H1 (cell line): ENCODE results near the gene COL11A1. TPM values are rescaled to one million over a fixed set of nuclear protein-coding genes. Genes with fewer than 3 reads are reported as not detected.

Source experiments
- CTCF ChIA-PET: fragments of 300-600 bp; sonication (Branson Sonifier 250); formaldehyde crosslinking; loops from one replicate; lab custom pipeline; 2021; ENCODE audit not compliant: partially characterized antibody; lab: Charles Lee
- POLR2A ChIA-PET: fragments of 300-600 bp; sonication (Branson Sonifier 250); formaldehyde crosslinking; loops from one replicate; lab custom pipeline; 2021; ENCODE audit warnings: inconsistent platforms; ENCODE audit not compliant: partially characterized antibody; lab: Charles Lee
- DNase-seq, 2 experiments: peaks; one replicate each; pipeline versions ENCODE4 v3.0.0 to v3.0.0-alpha.2; 2010 to 2022; ENCODE audit warnings: low spot score in 2 of 2, low read depth in 1 of 2, mixed read lengths in 1 of 2
- FAIRE-seq: peaks from 2 replicates; lab custom pipeline; 2011; peaks lifted over from hg19 to GRCh38; lab: Jason Lieb, UNC
- H2AFZ ChIP-seq: 2 replicates; pipeline ENCODE4 v1.8.1; 2012; ENCODE audit warnings: low read length, inconsistent platforms
- H2AK5ac ChIP-seq: 2 replicates; pipeline ENCODE4 v1.6.1; 2013; ENCODE audit warnings: low read depth, low read length
- H2BK120ac ChIP-seq: replicated peaks from 2 replicates; pipeline ENCODE3; 2013; ENCODE audit warnings: low read depth, low read length, inconsistent platforms
- H2BK12ac ChIP-seq: 2 replicates; pipeline ENCODE4 v1.6.1; 2013; ENCODE audit warnings: low read depth, low read length
- H2BK15ac ChIP-seq: 2 replicates; pipeline ENCODE4 v1.6.1; 2013; ENCODE audit warnings: low read length
- H2BK20ac ChIP-seq: 2 replicates; pipeline ENCODE4 v1.6.1; 2013; ENCODE audit warnings: low read length
- H2BK5ac ChIP-seq: 2 replicates; pipeline ENCODE4 v1.6.1; 2013; ENCODE audit warnings: low read depth, low read length
- H3K14ac ChIP-seq: 2 replicates; pipeline ENCODE4 v1.6.1; 2013; ENCODE audit warnings: inconsistent platforms; ENCODE audit not compliant: insufficient read length
- H3K18ac ChIP-seq: 2 replicates; pipeline ENCODE4 v1.6.1; 2013; ENCODE audit warnings: low read length; ENCODE audit errors: extremely low read depth
- H3K23ac ChIP-seq: 2 replicates; pipeline ENCODE4 v1.6.1; 2013; ENCODE audit warnings: inconsistent platforms; ENCODE audit not compliant: insufficient read length
- H3K23me2 ChIP-seq: 2 replicates; pipeline ENCODE4 v1.6.1; 2013; ENCODE audit warnings: low read depth, low read length
- H3K27ac ChIP-seq: 2 replicates; pipeline ENCODE4 v1.6.1; 2011; ENCODE audit warnings: low read depth, low read length, inconsistent platforms
- H3K27me3 ChIP-seq, 4 experiments: replicated peaks in 1 of 4; 1 replicate in 1 of 4; 2 replicates in 3 of 4; pipeline versions ENCODE4 v1.6.1 to v1.8.1; 2011 to 2013; ENCODE audit warnings: low read length in 3 of 4, mild to moderate bottlenecking in 3 of 4, inconsistent platforms in 2 of 4, mixed read lengths in 2 of 4, moderate library complexity in 1 of 4; ENCODE audit not compliant: control insufficient read depth in 3 of 4, insufficient read depth in 3 of 4; ENCODE audit errors: extremely low read depth in 1 of 4
- H3K36me3 ChIP-seq, 4 experiments: 2 replicates each; pipeline versions ENCODE4 v1.6.1 to v1.8.1; 2011 to 2013; ENCODE audit warnings: mild to moderate bottlenecking in 4 of 4, low read length in 3 of 4, moderate library complexity in 2 of 4, control low read depth in 1 of 4, inconsistent platforms in 1 of 4; ENCODE audit not compliant: insufficient read depth in 4 of 4, control insufficient read depth in 2 of 4
- H3K4ac ChIP-seq: replicated peaks from 2 replicates; pipeline ENCODE3; 2013; ENCODE audit warnings: low read length, low read depth, mixed read lengths, inconsistent platforms; ENCODE audit not compliant: insufficient read length
- H3K4me1 ChIP-seq, 4 experiments: replicated peaks in 1 of 4; 1 replicate in 1 of 4; 2 replicates in 3 of 4; pipeline versions ENCODE4 v1.6.1 to v1.8.1; 2011 to 2013; ENCODE audit warnings: low read length in 3 of 4, inconsistent platforms in 2 of 4, mixed read lengths in 1 of 4; ENCODE audit not compliant: insufficient read depth in 4 of 4, control insufficient read depth in 3 of 4
- H3K4me2 ChIP-seq, 2 experiments: 2 replicates each; pipeline versions ENCODE4 v1.6.1 to v1.8.1; 2011 to 2013; ENCODE audit warnings: low read depth in 2 of 2, low read length in 2 of 2, control low read depth in 1 of 2, inconsistent platforms in 1 of 2, mild to moderate bottlenecking in 1 of 2; ENCODE audit not compliant: insufficient read depth in 1 of 2
- H3K4me3 ChIP-seq, 4 experiments: fragments of 200-600, 300-600 bp in 1 of 4; sonication (generic), shearing (Covaris generic), sonication (Bioruptor Twin) in 1 of 4; 2 replicates each; pipeline versions ENCODE4 v1.5.1 to v1.8.1; 2011 to 2016; ENCODE audit warnings: low read length in 4 of 4, low read depth in 3 of 4, control low read depth in 2 of 4, inconsistent platforms in 2 of 4, mild to moderate bottlenecking in 2 of 4, mixed read lengths in 1 of 4, moderate library complexity in 1 of 4; ENCODE audit not compliant: insufficient read depth in 2 of 4; ENCODE audit errors: extremely low read depth in 1 of 4
- H3K56ac ChIP-seq: replicated peaks from 2 replicates; pipeline ENCODE3; 2013; ENCODE audit warnings: low read depth, mild to moderate bottlenecking, mixed read lengths, low read length, inconsistent platforms; ENCODE audit not compliant: insufficient read length
- H3K79me1 ChIP-seq: 2 replicates; pipeline ENCODE4 v1.6.1; 2013; ENCODE audit warnings: low read depth, low read length, control low read depth
- H3K79me2 ChIP-seq, 2 experiments: 2 replicates each; pipeline versions ENCODE4 v1.6.1 to v1.8.1; 2012 to 2013; ENCODE audit warnings: low read length in 2 of 2, mild to moderate bottlenecking in 2 of 2, inconsistent platforms in 1 of 2; ENCODE audit not compliant: insufficient read depth in 2 of 2, control insufficient read depth in 1 of 2
- H3K9ac ChIP-seq, 4 experiments: replicated peaks in 1 of 4; 1 replicate in 1 of 4; 2 replicates in 3 of 4; pipeline versions ENCODE4 v1.6.1 to v1.8.1; 2011 to 2013; ENCODE audit warnings: low read depth in 3 of 4, low read length in 3 of 4, control low read depth in 2 of 4, mild to moderate bottlenecking in 2 of 4, moderate library complexity in 2 of 4, inconsistent platforms in 1 of 4; ENCODE audit errors: extremely low read depth in 1 of 4
- H3K9me3 ChIP-seq, 2 experiments: 2 replicates each; pipeline versions ENCODE4 v1.6.1 to v1.8.1; 2012 to 2013; ENCODE audit warnings: mild to moderate bottlenecking in 2 of 2, moderate library complexity in 2 of 2, control low read depth in 1 of 2, inconsistent platforms in 1 of 2, low read depth in 1 of 2, low read length in 1 of 2, mixed read lengths in 1 of 2; ENCODE audit not compliant: insufficient read depth in 2 of 2
- H4K20me1 ChIP-seq, 2 experiments: replicated peaks in 1 of 2; 2 replicates each; pipeline versions ENCODE3 to v1.8.1; 2011 to 2013; ENCODE audit warnings: inconsistent platforms in 2 of 2, low read length in 2 of 2, mild to moderate bottlenecking in 1 of 2; ENCODE audit not compliant: insufficient read depth in 2 of 2, control insufficient read depth in 1 of 2
- H4K5ac ChIP-seq: 2 replicates; pipeline ENCODE4 v1.6.1; 2013; ENCODE audit warnings: low read length, low read depth, mixed read lengths, inconsistent platforms; ENCODE audit not compliant: insufficient read length
- H4K8ac ChIP-seq: 2 replicates; pipeline ENCODE4 v1.8.0; 2013; ENCODE audit warnings: mild to moderate bottlenecking, moderate library complexity, low read length, inconsistent platforms; ENCODE audit not compliant: insufficient read depth; ENCODE audit errors: extremely low read depth
- H4K91ac ChIP-seq: replicated peaks from 2 replicates; pipeline ENCODE3; 2013; ENCODE audit warnings: low read length, mixed read lengths, inconsistent platforms; ENCODE audit not compliant: insufficient read length
- JUN ChIP-seq: IDR thresholded peaks from 2 replicates; pipeline ENCODE4 v1.6.1; 2011; ENCODE audit warnings: low read depth, mild to moderate bottlenecking, improper control_type of control experiment, low read length
- POLR2A ChIP-seq, 2 experiments: IDR thresholded peaks; 1 replicate in 1 of 2; 2 replicates in 1 of 2; pipeline ENCODE4 v1.6.1; 2011; ENCODE audit warnings: low read depth in 2 of 2, low read length in 2 of 2, mild to moderate bottlenecking in 2 of 2; ENCODE audit errors: control extremely low read depth in 1 of 2
- POLR2AphosphoS5 ChIP-seq: IDR thresholded peaks from 2 replicates; pipeline ENCODE4 v1.6.1; 2011; ENCODE audit warnings: low read depth, low read length
- SUZ12 ChIP-seq: fragments of 200-600 bp; sonication (generic); IDR thresholded peaks from 2 replicates; pipeline ENCODE4 v1.6.1; 2012; ENCODE audit warnings: mild to moderate bottlenecking, inconsistent platforms, low read length, moderate library complexity, mixed read lengths
- WGBS, 2 experiments: shearing (Covaris generic) in 1 of 2; methylation state at CpG; one replicate each; pipeline versions ENCODE4 v1.1.6 to v1.1.7; 2013 to 2015; ENCODE audit warnings: low lambda C conversion rate in 2 of 2, mixed read lengths in 2 of 2, inconsistent platforms in 1 of 2, low coverage in 1 of 2, missing lambda C conversion rate in 1 of 2; ENCODE audit not compliant: insufficient replicate concordance in 2 of 2, insufficient coverage in 1 of 2, insufficient read length in 1 of 2; ENCODE audit errors: extremely low coverage in 1 of 2, missing lambda C conversion rate in 1 of 2; 5-methylcytosine and 5-hydroxymethylcytosine counted together
- polyA plus RNA-seq, 7 experiments: library from polyadenylated mRNA; depleted of rRNA in 3 of 7; stranded (reverse) in 5 of 7; unstranded in 2 of 7; fragments of >200 nt in 5 of 7; fragments of 200-250 nt in 2 of 7; gene quantifications; 1 replicate in 5 of 7; 2 replicates in 1 of 7; 4 replicates in 1 of 7; pipeline versions ENCODE4 v1.2.1 to v1.2.3, GENCODE V29; 2011 to 2013; ENCODE audit warnings: missing spikeins in 2 of 7, mixed read lengths in 2 of 7
- total RNA-seq: library from RNA; stranded (reverse); fragmentation: NEBNext Ultra II Directional; extraction: Animal tissue kit (Norgen Biotek cat#: 25700); gene quantifications from 2 replicates; pipeline ENCODE4 v1.2.1, GENCODE V29; 2021

COL11A1 gene
- total and polyA plus RNA-seq, 2 of the 8 experiments (the other 6 are each of a cell fraction or from before 2014, with no cell fraction given): 4.0 to 27.9 TPM

DNA sequence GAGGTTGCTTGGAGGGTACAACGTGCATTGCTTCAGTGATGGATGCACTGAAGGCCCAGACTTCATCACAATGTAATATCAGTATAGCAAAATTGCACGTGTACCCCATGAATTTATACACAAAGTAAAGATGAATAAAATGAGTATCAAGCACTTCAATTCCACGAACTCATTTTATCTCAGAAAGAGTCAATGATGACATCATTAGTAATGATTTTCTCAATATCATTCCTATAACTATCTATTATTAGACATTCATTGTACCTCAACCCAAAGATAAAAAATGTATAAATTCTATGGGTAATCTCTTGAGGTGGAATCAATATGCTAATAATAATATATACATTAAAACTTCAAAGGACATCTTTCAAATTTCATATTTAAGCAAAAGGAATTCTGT is 208.4 kb downstream of the COL11A1 start:
- H3K79me2 ChIP-seq: no peaks in the 10 kb centered on the region
- H4K8ac ChIP-seq: no peak overlapping the region
- no peak overlapping the region for H4K5ac ChIP-seq
- H4K91ac ChIP-seq: no peak overlapping the region
- ChIA-PET CTCF (no interaction called here), POLR2A (no interaction called here)
- H3K23ac ChIP-seq: no peak overlapping the region
- H2BK15ac ChIP-seq: no peak overlapping the region
- no peak overlapping the region for H3K27ac ChIP-seq
- H3K4ac ChIP-seq: no peak overlapping the region
- no peak overlapping the region for H2BK12ac ChIP-seq
- H3K9me3 ChIP-seq: no peaks in the 10 kb centered on the region
- no peaks in the 10 kb centered on the region for H4K20me1 ChIP-seq
- H3K4me2 ChIP-seq: no peak overlapping the region
- H3K23me2 ChIP-seq: no peaks in the 10 kb centered on the region; the same call in 1 of the 2 replicates
- H2AK5ac ChIP-seq: no peak overlapping the region
- H2AFZ ChIP-seq: no peak overlapping the region
- H3K79me1 ChIP-seq: no peaks in the 10 kb centered on the region
- FAIRE-seq (no peak), DNase-seq (no peak)
- H3K56ac ChIP-seq: no peak overlapping the region
- H3K18ac ChIP-seq: no peak overlapping the region
- 95% methylated on average over 3 of the region's 3 CpGs; no CpG with 5 or more reads in 1 of the 2 experiments for WGBS, 2 experiments
- no peak overlapping the region for H2BK120ac ChIP-seq
- H3K27me3 ChIP-seq: no peaks in the 10 kb centered on the region
- H3K36me3 ChIP-seq: no peaks in the 10 kb centered on the region
- TF ChIP-seq SUZ12: no peak
- TF ChIP-seq POLR2A (IDR thresholded peaks at IDR 0.05; ENCODE audit: control extremely low read depth in 1 of 2, low read depth in 2 of 2, low read length in 2 of 2): no peak
- TF ChIP-seq POLR2AphosphoS5: no peak
- no peak for TF ChIP-seq JUN
- TF ChIP-seq, all 59 proteins: peak for 0
- Histone ChIP-seq H2BK20ac (no peak overlapping the region), H3K9ac (no peak overlapping the region), H3K4me1 (no peaks in the 10 kb centered on the region), H3K4me3 (no peak overlapping the region), H2BK5ac (no peak overlapping the region), H3K14ac (no peak overlapping the region)
